Measurements from ENCODE around the gene CNTNAP2.
A peak's percentile ranks its signal among the peaks of the same experiment; 100 is the strongest.

CNTNAP2 gene

GRCh38 chr7:147774461-147774860 is 1657.9 kb downstream of the CNTNAP2 start:
- ChIA-PET POLR2A (no interaction called here), CTCF (no interaction called here)
- H3K9me3 ChIP-seq (ENCODE audit: control insufficient read depth, insufficient read depth, low read depth, low read length): no peaks in the 10 kb centered on the region
- H3K27ac ChIP-seq (ENCODE audit: extremely low read depth, low read depth, low read length): no peak overlapping the region
- no peaks in the 10 kb centered on the region for H3K36me3 ChIP-seq (ENCODE audit: control insufficient read depth in 2 of 2, insufficient read depth in 1 of 2, low read length in 2 of 2)
- H3K4me3 ChIP-seq (ENCODE audit: low read depth, low read length): no peak overlapping the region
- TF ChIP-seq SETDB1 (IDR thresholded peaks at IDR 0.05; ENCODE audit: insufficient read length, low read length) (peak; percentile 49), ZNF585B (tag by site-specific recombination; IDR thresholded peaks at IDR 0.05) (no peak), YY2 (tag by site-specific recombination; IDR thresholded peaks at IDR 0.05) (no peak), SP2 (tag by site-specific recombination; IDR thresholded peaks at IDR 0.05) (no peak)
- no peaks in the 10 kb centered on the region for H3K4me1 ChIP-seq (ENCODE audit: control insufficient read depth, insufficient read depth, low read length)

- no peak overlapping the region for H3K4me3 ChIP-seq (ENCODE audit: low read depth, low read length)
- H3K9me3 ChIP-seq (ENCODE audit: control insufficient read depth, insufficient read depth, low read depth, low read length): no peaks in the 10 kb centered on the region
- H3K36me3 ChIP-seq (ENCODE audit: control insufficient read depth in 2 of 2, insufficient read depth in 1 of 2, low read length in 2 of 2): no peaks in the 10 kb centered on the region
- POLR2A ChIA-PET: no interaction called here
- H3K27ac ChIP-seq (ENCODE audit: extremely low read depth, low read depth, low read length): no peak overlapping the region
- no peak for TF ChIP-seq ZXDB (tag by site-specific recombination; IDR thresholded peaks at IDR 0.05)
- no peak for TF ChIP-seq ZNF707 (tag by site-specific recombination; IDR thresholded peaks at IDR 0.05)
- TF ChIP-seq ZNF777 (tag by site-specific recombination; IDR thresholded peaks at IDR 0.05; ENCODE audit: borderline replicate concordance): no peak
- no peak for TF ChIP-seq ZNF561 (tag by site-specific recombination; IDR thresholded peaks at IDR 0.05; ENCODE audit: borderline replicate concordance)
- no peak for TF ChIP-seq ZNF19 (tag by site-specific recombination; IDR thresholded peaks at IDR 0.05; ENCODE audit: low read depth)
- no peak for TF ChIP-seq EGR2 (tag by site-specific recombination; IDR thresholded peaks at IDR 0.05; ENCODE audit: low read depth)
- TF ChIP-seq ZNF692 (tag by site-specific recombination; IDR thresholded peaks at IDR 0.05): no peak
- TF ChIP-seq ZFHX2 (tag by site-specific recombination; conservative IDR thresholded peaks at IDR 0.05): no peak
- no peak for TF ChIP-seq ZNF148 (tag by site-specific recombination; IDR thresholded peaks at IDR 0.05; ENCODE audit: borderline replicate concordance)
- no peak for TF ChIP-seq PRDM4 (tag by site-specific recombination; IDR thresholded peaks at IDR 0.05)
- TF ChIP-seq ZNF768 (tag by site-specific recombination; IDR thresholded peaks at IDR 0.05): no peak
- no peak for TF ChIP-seq ZNF366 (tag by site-specific recombination; conservative IDR thresholded peaks at IDR 0.05)
- TF ChIP-seq ZNF473 (tag by site-specific recombination; IDR thresholded peaks at IDR 0.05): no peak
- no peaks in the 10 kb centered on the region for H3K4me1 ChIP-seq (ENCODE audit: control insufficient read depth, insufficient read depth, low read length)
- CTCF ChIA-PET: no interaction called here
Observed at GRCh38 chr7:147775516-147776284, 1659.1 kb downstream of the CNTNAP2 start.
